Fibroblast of the aortic adventitia (primary cell): Measurements from ENCODE around the gene ELP4. TPM values are rescaled to one million over a fixed set of nuclear protein-coding genes. Genes with fewer than 3 reads are reported as not detected.
A peak's percentile ranks its signal among the peaks of the same experiment; 100 is the strongest.
"Not testable (repeated sequence)": the region's sequence is repeated elsewhere in the genome, so short reads cannot be mapped to it uniquely, and the experiment has no call there.

ENCODE experiments used
- DNase-seq: peaks from one replicate; pipeline ENCODE4 v3.0.0-alpha.2; 2010; ENCODE audit warnings: low read depth
- H3K4me3 ChIP-seq: 2 replicates; pipeline ENCODE4 v1.5.1; 2011; ENCODE audit warnings: low read depth, mild to moderate bottlenecking, control low read depth, low read length, moderate library complexity
- CTCF ChIP-seq: IDR thresholded peaks from 2 replicates; pipeline ENCODE4 v1.5.1; 2011; ENCODE audit warnings: mild to moderate bottlenecking, low read length, control low read depth, inconsistent platforms; ENCODE audit not compliant: insufficient read depth
- total RNA-seq: library from RNA; depleted of rRNA; stranded (reverse); fragments of >200 nt; gene quantifications from 2 replicates; pipeline ENCODE4 v1.2.3, GENCODE V29; 2012; ENCODE audit warnings: low replicate concordance

Gene ELP4
- total RNA-seq, 1 donor, result 23.0 TPM

- no peak for TF ChIP-seq CTCF
- H3K4me3 ChIP-seq, result no peak overlapping the region
- DNase-seq, result no peak
Measured at GRCh38 chr11:31671681-31672080, 162.1 kb downstream of the ELP4 start.

- H3K4me3 ChIP-seq, DNase-seq: not testable (repeated sequence)
Measured at GRCh38 chr11:31673108-31673507, 163.5 kb downstream of the ELP4 start.

- no peak overlapping the region for H3K4me3 ChIP-seq
- no peak for DNase-seq
- TF ChIP-seq CTCF, result no peak
Measured at GRCh38 chr11:31676280-31676982, 166.9 kb downstream of the ELP4 start.

- no peak overlapping the region for H3K4me3 ChIP-seq
- TF ChIP-seq CTCF, result no peak
- DNase-seq, result no peak
Measured at GRCh38 chr11:31680770-31681169, 171.2 kb downstream of the ELP4 start.

- no peak for TF ChIP-seq CTCF
- H3K4me3 ChIP-seq, result no peak overlapping the region
- DNase-seq, result peak; percentile 53
Measured at GRCh38 chr11:31687256-31687655, 177.7 kb downstream of the ELP4 start.

- DNase-seq, result no peak
Measured at GRCh38 chr11:31687861-31688260, 178.3 kb downstream of the ELP4 start.

GRCh38 chr11:31689559-31689958 lies 180.0 kb downstream of the ELP4 start:
- no peak for TF ChIP-seq CTCF
- H3K4me3 ChIP-seq, result no peak overlapping the region
- DNase-seq, result no peak

More at GRCh38 chr11:31687861-31688260, 178.3 kb downstream of the ELP4 start:
- H3K4me3 ChIP-seq, result no peak overlapping the region
- no peak for TF ChIP-seq CTCF
